PC-3 (cell line): ENCODE data around the gene PMS1.

Source experiments
- EZH2 ChIP-seq: fragments of 300-600 bp; sonication (generic); IDR thresholded peaks from one replicate; pipeline ENCODE4 v1.6.1; 2017; ENCODE audit warnings: antibody characterized with exemption, mild to moderate bottlenecking, low read length; ENCODE audit not compliant: unreplicated experiment
- TF ChIP-seq, protein P1 (sequence below): fragments of 300-600 bp; sonication (generic); conservative IDR thresholded peaks from 2 replicates; pipeline ENCODE4 v1.5.1; 2017; ENCODE audit warnings: antibody characterized with exemption, low read depth, mild to moderate bottlenecking, low read length

DNA sequence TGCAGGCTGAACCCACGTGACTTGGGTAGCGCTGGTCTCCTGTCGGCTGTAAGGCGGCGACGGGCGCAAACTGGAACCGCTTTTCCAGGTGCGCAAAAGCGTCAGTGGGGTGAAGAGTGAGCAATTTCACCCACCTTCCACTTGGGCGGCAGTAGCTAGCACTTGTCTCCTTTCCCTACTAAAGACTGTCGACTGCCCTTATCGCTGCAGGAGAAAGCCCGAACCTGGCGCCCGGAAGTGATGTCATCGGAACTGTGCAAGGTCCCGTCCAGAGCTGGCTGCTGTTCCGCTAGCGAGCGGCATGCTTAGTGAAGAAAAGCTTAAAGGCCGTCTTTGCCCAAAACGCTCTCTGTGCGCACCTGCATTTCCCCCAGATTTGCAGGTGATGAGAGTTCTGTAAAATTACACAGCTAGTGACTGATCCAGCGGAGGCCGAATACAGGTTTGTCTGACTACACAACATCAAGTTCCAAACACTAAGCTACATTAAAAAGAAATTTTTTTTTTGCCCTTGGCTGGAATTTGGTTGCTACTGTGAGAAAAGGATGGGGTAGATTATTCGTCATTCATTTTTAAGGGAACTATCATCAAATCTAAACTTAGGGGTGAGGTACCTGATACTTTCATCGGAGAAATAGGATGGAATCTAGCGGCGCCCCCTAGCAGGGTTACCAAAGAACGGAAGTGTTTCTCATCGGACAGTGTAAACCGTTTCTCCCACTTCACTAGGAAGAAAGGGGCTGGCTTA lies 21.5 kb upstream of the PMS1 start, which contains the start of gene OSGEPL1:
- TF ChIP-seq, protein P1, sequence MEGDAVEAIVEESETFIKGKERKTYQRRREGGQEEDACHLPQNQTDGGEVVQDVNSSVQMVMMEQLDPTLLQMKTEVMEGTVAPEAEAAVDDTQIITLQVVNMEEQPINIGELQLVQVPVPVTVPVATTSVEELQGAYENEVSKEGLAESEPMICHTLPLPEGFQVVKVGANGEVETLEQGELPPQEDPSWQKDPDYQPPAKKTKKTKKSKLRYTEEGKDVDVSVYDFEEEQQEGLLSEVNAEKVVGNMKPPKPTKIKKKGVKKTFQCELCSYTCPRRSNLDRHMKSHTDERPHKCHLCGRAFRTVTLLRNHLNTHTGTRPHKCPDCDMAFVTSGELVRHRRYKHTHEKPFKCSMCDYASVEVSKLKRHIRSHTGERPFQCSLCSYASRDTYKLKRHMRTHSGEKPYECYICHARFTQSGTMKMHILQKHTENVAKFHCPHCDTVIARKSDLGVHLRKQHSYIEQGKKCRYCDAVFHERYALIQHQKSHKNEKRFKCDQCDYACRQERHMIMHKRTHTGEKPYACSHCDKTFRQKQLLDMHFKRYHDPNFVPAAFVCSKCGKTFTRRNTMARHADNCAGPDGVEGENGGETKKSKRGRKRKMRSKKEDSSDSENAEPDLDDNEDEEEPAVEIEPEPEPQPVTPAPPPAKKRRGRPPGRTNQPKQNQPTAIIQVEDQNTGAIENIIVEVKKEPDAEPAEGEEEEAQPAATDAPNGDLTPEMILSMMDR, result peak; percentile 79
- TF ChIP-seq EZH2, result no peak
